Aorta (tissue), 5 donors: ENCODE results near the gene GZF1. TPM values are rescaled to one million over a fixed set of nuclear protein-coding genes. Genes with fewer than 3 reads are reported as not detected.

Source experiments
- ATAC-seq: fragments of 200-7000 bp; cut with Tn5 transposase; one replicate; pipeline ENCODE4 v1.9.1; 2022; ENCODE audit warnings: moderate library complexity; ENCODE audit not compliant: low FRiP score
- DNase-seq, 2 donors: peaks; one replicate each; pipeline ENCODE4 v3.0.0-alpha.2; 2020
- H3K27ac ChIP-seq, 2 donors: one replicate each; pipeline ENCODE4 v1.5.1; 2013; ENCODE audit warnings: low read length in 2 of 2, mild to moderate bottlenecking in 2 of 2, moderate library complexity in 2 of 2, control low read depth in 1 of 2, inconsistent platforms in 1 of 2, low read depth in 1 of 2
- H3K27me3 ChIP-seq, 2 donors: one replicate each; pipeline ENCODE4 v1.6.1; 2013; ENCODE audit warnings: control low read depth in 1 of 2, low read length in 1 of 2, mild to moderate bottlenecking in 1 of 2, moderate library complexity in 1 of 2; ENCODE audit not compliant: insufficient read depth in 2 of 2, control insufficient read depth in 1 of 2
- H3K36me3 ChIP-seq, 2 donors: one replicate each; pipeline ENCODE4 v1.6.1; 2013; ENCODE audit warnings: control low read depth in 1 of 2, low read length in 1 of 2, mild to moderate bottlenecking in 1 of 2; ENCODE audit not compliant: insufficient read depth in 2 of 2, control insufficient read depth in 1 of 2
- H3K4me1 ChIP-seq, 2 donors: one replicate each; pipeline ENCODE4 v1.6.1; 2013; ENCODE audit warnings: low read length in 2 of 2, control low read depth in 1 of 2, mild to moderate bottlenecking in 1 of 2, moderate library complexity in 1 of 2; ENCODE audit not compliant: insufficient read depth in 2 of 2, control insufficient read depth in 1 of 2
- H3K4me3 ChIP-seq, 2 donors: one replicate each; pipeline ENCODE4 v1.5.1; 2013; ENCODE audit warnings: low read length in 2 of 2, control low read depth in 1 of 2, mild to moderate bottlenecking in 1 of 2
- H3K9me3 ChIP-seq: one replicate; pipeline ENCODE4 v1.6.1; 2013; ENCODE audit warnings: mild to moderate bottlenecking, low read length; ENCODE audit not compliant: control insufficient read depth
- WGBS, 2 donors: extraction: QIAGEN DNeasy Blood & Tissue Kit; methylation state at CpG; one replicate each; pipeline ENCODE4 v1.1.7; 2013; 5-methylcytosine and 5-hydroxymethylcytosine counted together
- intact Hi-C, 2 donors: fragments of 100-400 bp; cut with DNase I; formaldehyde crosslinking; loops; one replicate each; pipeline versions ENCODE4 v1.14.2 to v1.15.0; 2022
- polyA plus RNA-seq, 2 donors: library from polyadenylated mRNA; stranded (reverse); fragments of 200-250 nt; gene quantifications; one replicate each; pipeline ENCODE4 v1.2.3, GENCODE V29; 2013
- total RNA-seq, 2 donors: library from RNA; stranded (reverse); fragmentation: NEBNext Ultra II Directional; extraction: Animal tissue kit (Norgen Biotek cat#: 25700); gene quantifications; one replicate each; pipeline ENCODE4 v1.2.1, GENCODE V29; 2021
- donor health status: healthy with polysubstance abuse.
- donor health status: Bipolar disorder and iron deficiency.
- donor health status: DM: no; HTN: no; CAD: no.
- donor health status: DM: no; HTN: no; CAD: no.
- donor health status: DM: yes; HTN: yes; CAD: no.

GZF1 gene
- total and polyA plus RNA-seq, 4 donors, result 6.0 to 19.5 (median 10.9) TPM

DNA sequence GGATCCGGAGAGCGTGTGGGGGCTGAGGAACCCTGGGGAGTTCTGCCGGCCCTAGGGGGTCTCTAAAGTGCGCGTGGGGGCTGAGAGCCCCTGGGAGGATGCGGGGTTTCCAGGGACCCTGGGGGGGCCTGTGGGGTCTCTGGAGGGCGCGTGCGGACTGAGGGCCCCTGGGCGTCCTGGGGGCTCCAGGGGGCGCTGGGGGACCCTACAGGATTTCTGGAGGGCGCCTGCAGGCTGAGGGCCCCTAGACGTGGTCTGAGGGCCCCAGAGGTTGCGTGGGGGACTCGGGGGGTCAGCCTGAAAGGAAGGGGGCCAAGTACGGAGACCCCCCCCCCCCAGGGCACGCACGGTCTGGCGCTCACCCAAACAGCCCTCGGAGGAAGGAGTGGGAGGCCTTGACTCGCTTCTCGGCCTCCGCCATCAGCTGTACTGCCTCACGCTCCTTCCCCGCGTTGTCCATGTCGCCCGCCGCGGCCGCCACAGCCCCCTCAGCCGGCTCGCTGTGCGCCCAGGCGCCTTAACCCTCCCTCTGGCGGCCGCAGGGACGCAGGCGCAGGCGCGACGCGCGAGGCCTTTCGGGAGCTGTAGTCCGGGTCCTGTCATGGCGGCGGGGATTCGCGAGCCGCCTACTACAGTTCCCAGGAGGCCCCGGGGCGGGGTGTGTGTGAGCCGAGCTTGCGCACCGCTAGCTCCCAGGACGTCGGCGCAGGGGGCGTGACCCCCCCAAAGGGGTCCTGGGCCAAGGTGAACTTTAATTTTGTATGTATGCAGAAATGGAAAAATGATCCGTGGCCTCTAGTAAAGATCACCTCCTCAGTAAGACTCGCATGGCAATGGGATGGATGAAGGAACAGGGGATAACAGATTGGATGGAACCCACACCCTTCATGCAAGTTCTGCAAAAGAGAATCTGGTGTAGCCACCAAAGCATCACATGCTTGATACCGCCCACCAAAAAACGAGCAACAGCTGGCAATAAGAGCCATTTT is 59.3 kb downstream of the GZF1 start, which contains the start of gene NAPB:
Gene NAPB (minus strand): TSS at position 546 of the 989 bp plus-strand sequence. CDS start 86 bp downstream, at position 460.
- peaks cover 0 to 3% of the 10 kb centered on the region in 2 donors for H3K4me1 ChIP-seq
- intact Hi-C loops, result loop anchor here in 1 of 2 donors (5.0 to 10.0 kb wide), 2 partner anchors 59 to 204 kb away; partner anchors contain the start of gene GZF1
- H3K36me3 ChIP-seq, result no peaks in the 10 kb centered on the region
- DNase-seq, result peak; percentile 97 to 99
- peak within 1 kb of the TSS; percentile 18 to 61 for H3K27ac ChIP-seq
- no peaks in the 10 kb centered on the region for H3K27me3 ChIP-seq
- ATAC-seq, result peak; percentile 99
- H3K9me3 ChIP-seq, result no peaks in the 10 kb centered on the region
- H3K4me3 ChIP-seq, result peak within 1 kb of the TSS; percentile 81 to 83
- 1% methylated on average over 53 to 64 of the region's 64 CpGs for WGBS, 2 donors

Other genes with a start within 250 kb of the GZF1 start
- gene NXT1, start 11.4 kb upstream of the GZF1 start, total RNA-seq, result 10 to 100 TPM; 14.5 to 18.7 TPM
- 10 to 100 TPM; 11.9 to 13.4 TPM for gene NXT1, start 11.4 kb upstream of the GZF1 start, polyA plus RNA-seq
- 10 to 100 TPM; 10.6 to 15.2 TPM for gene NAPB, start 59.3 kb downstream of the GZF1 start, total RNA-seq
- gene NAPB, start 59.3 kb downstream of the GZF1 start, polyA plus RNA-seq, result 1 to 10 TPM; 6.6 to 9.8 TPM
- gene CSTL1, start 77.5 kb downstream of the GZF1 start, total RNA-seq, result not detected
- gene CSTL1, start 77.5 kb downstream of the GZF1 start, polyA plus RNA-seq, result not detected
- gene CST11, start 90.7 kb downstream of the GZF1 start, total RNA-seq, result not detected
- gene CST11, start 90.7 kb downstream of the GZF1 start, polyA plus RNA-seq, result not detected
- not detected for gene CST8, start 128.9 kb downstream of the GZF1 start, total RNA-seq
- gene CST8, start 128.9 kb downstream of the GZF1 start, polyA plus RNA-seq, result not detected
- gene CST9L, start 206.3 kb downstream of the GZF1 start, total RNA-seq, result not detected
- not detected for gene CST9L, start 206.3 kb downstream of the GZF1 start, polyA plus RNA-seq
- not detected for gene CST9, start 243.7 kb downstream of the GZF1 start, total RNA-seq
- gene CST9, start 243.7 kb downstream of the GZF1 start, polyA plus RNA-seq, result not detected